ENCODE data around the gene CDH13. TPM values are rescaled to one million over a fixed set of nuclear protein-coding genes. Genes with fewer than 3 reads are reported as not detected.

The CDH13 gene
- total RNA-seq, 1 donor: 102 TPM

GRCh38 chr16:83680980-83681379 is 1054.2 kb downstream of the CDH13 start:
- Histone ChIP-seq H2AFZ (ENCODE audit: low read length) (no peak overlapping the region), H3K4me3 (ENCODE audit: insufficient read depth, low read length) (no peak overlapping the region), H3K36me3 (ENCODE audit: insufficient read depth, low read length) (no peaks in the 10 kb centered on the region), H4K20me1 (ENCODE audit: insufficient read depth, low read length) (no peaks in the 10 kb centered on the region), H3K4me2 (ENCODE audit: insufficient read depth, low read length) (no peak overlapping the region), H3K9me3 (ENCODE audit: low read depth, low read length) (no peaks in the 10 kb centered on the region), H3K4me1 (ENCODE audit: insufficient read depth, low read length) (no peaks in the 10 kb centered on the region), H3K27ac (ENCODE audit: low read depth, low read length) (no peak overlapping the region), H3K79me2 (ENCODE audit: insufficient read depth, low read length) (no peaks in the 10 kb centered on the region), H3K27me3 (ENCODE audit: insufficient read depth, low read length) (no peaks in the 10 kb centered on the region)
- TF ChIP-seq, protein P1, sequence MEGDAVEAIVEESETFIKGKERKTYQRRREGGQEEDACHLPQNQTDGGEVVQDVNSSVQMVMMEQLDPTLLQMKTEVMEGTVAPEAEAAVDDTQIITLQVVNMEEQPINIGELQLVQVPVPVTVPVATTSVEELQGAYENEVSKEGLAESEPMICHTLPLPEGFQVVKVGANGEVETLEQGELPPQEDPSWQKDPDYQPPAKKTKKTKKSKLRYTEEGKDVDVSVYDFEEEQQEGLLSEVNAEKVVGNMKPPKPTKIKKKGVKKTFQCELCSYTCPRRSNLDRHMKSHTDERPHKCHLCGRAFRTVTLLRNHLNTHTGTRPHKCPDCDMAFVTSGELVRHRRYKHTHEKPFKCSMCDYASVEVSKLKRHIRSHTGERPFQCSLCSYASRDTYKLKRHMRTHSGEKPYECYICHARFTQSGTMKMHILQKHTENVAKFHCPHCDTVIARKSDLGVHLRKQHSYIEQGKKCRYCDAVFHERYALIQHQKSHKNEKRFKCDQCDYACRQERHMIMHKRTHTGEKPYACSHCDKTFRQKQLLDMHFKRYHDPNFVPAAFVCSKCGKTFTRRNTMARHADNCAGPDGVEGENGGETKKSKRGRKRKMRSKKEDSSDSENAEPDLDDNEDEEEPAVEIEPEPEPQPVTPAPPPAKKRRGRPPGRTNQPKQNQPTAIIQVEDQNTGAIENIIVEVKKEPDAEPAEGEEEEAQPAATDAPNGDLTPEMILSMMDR (IDR thresholded peaks at IDR 0.05; ENCODE audit: extremely low read depth, low read depth, low read length): no peak
- no peak for DNase-seq (ENCODE audit: insufficient read length, low spot score, missing footprints)

- DNase-seq (ENCODE audit: insufficient read length, low spot score, missing footprints): no peak
- Histone ChIP-seq H3K9me3 (ENCODE audit: low read depth, low read length) (no peaks in the 10 kb centered on the region), H3K79me2 (ENCODE audit: insufficient read depth, low read length) (no peaks in the 10 kb centered on the region), H3K36me3 (ENCODE audit: insufficient read depth, low read length) (no peaks in the 10 kb centered on the region), H4K20me1 (ENCODE audit: insufficient read depth, low read length) (no peaks in the 10 kb centered on the region), H3K27ac (ENCODE audit: low read depth, low read length) (no peak overlapping the region), H3K4me2 (ENCODE audit: insufficient read depth, low read length) (no peak overlapping the region), H3K4me1 (ENCODE audit: insufficient read depth, low read length) (no peaks in the 10 kb centered on the region), H3K4me3 (ENCODE audit: insufficient read depth, low read length) (no peak overlapping the region), H2AFZ (ENCODE audit: low read length) (no peak overlapping the region), H3K27me3 (ENCODE audit: insufficient read depth, low read length) (no peaks in the 10 kb centered on the region)
- TF ChIP-seq, protein P1 (IDR thresholded peaks at IDR 0.05; ENCODE audit: extremely low read depth, low read depth, low read length): no peak
Measured at GRCh38 chr16:83681381-83681956, 1054.7 kb downstream of the CDH13 start.

DNA sequence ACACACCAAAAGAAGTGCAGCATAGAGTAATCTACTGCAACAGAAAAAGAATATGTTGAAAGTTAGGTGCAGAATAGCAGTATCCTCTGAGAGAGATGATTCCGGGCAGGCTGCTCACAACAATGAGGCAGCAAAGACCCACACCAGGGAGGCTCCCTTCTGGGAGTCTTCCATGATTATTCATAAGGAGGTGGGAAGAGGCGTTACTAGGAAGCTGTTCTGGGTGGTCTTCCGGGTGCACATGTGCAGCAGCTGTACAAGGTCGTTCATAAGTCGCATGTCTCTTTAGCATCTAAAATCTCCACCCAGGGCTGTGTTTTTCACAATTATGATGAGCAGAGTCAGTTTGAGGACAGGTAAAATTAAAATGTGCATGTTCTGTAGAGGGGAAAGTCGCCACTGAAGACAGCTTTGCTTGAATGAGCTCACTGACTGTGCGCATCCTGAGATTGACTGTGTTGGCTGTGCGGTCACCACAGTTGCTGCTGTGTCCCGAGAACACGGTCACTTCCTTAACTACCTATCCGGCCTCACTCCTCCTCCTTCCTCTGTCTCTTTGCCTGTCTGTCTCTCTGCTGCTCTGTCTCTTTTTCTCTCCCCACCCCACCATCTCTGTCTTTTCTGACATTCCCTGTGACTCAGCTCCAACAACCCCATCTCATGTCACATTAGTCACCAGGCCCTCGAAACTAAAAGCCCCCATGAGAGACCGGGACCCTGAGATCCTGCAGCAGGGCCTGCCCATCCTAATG is 1055.5 kb downstream of the CDH13 start:
- Histone ChIP-seq H3K9me3 (ENCODE audit: low read depth, low read length) (no peaks in the 10 kb centered on the region), H2AFZ (ENCODE audit: low read length) (no peak overlapping the region), H3K4me1 (ENCODE audit: insufficient read depth, low read length) (no peaks in the 10 kb centered on the region), H3K36me3 (ENCODE audit: insufficient read depth, low read length) (no peaks in the 10 kb centered on the region), H3K27ac (ENCODE audit: low read depth, low read length) (no peak overlapping the region), H3K27me3 (ENCODE audit: insufficient read depth, low read length) (no peaks in the 10 kb centered on the region), H3K79me2 (ENCODE audit: insufficient read depth, low read length) (no peaks in the 10 kb centered on the region), H3K4me2 (ENCODE audit: insufficient read depth, low read length) (no peak overlapping the region), H3K4me3 (ENCODE audit: insufficient read depth, low read length) (no peak overlapping the region), H4K20me1 (ENCODE audit: insufficient read depth, low read length) (no peaks in the 10 kb centered on the region)
- TF ChIP-seq, protein P1 (IDR thresholded peaks at IDR 0.05; ENCODE audit: extremely low read depth, low read depth, low read length): no peak
- no peak for DNase-seq (ENCODE audit: insufficient read length, low spot score, missing footprints)

GRCh38 chr16:83682868-83683235 is 1056.1 kb downstream of the CDH13 start:
- no peaks in the 10 kb centered on the region for H3K79me2 ChIP-seq (ENCODE audit: insufficient read depth, low read length)
- H3K27ac ChIP-seq (ENCODE audit: low read depth, low read length): no peak overlapping the region
- TF ChIP-seq, protein P1 (IDR thresholded peaks at IDR 0.05; ENCODE audit: extremely low read depth, low read depth, low read length): no peak
- no peaks in the 10 kb centered on the region for H3K4me1 ChIP-seq (ENCODE audit: insufficient read depth, low read length)
- no peaks in the 10 kb centered on the region for H3K9me3 ChIP-seq (ENCODE audit: low read depth, low read length)
- no peak overlapping the region for H3K4me3 ChIP-seq (ENCODE audit: insufficient read depth, low read length)
- H3K36me3 ChIP-seq (ENCODE audit: insufficient read depth, low read length): no peaks in the 10 kb centered on the region
- H4K20me1 ChIP-seq (ENCODE audit: insufficient read depth, low read length): no peaks in the 10 kb centered on the region
- no peak overlapping the region for H3K4me2 ChIP-seq (ENCODE audit: insufficient read depth, low read length)
- no peak overlapping the region for H2AFZ ChIP-seq (ENCODE audit: low read length)
- H3K27me3 ChIP-seq (ENCODE audit: insufficient read depth, low read length): no peaks in the 10 kb centered on the region
- no peak for DNase-seq (ENCODE audit: insufficient read length, low spot score, missing footprints)
